H9 (cell line): ENCODE data around the gene C6orf47. TPM values are rescaled to one million over a fixed set of nuclear protein-coding genes. Genes with fewer than 3 reads are reported as not detected.

Experiments used
- DNase-seq: peaks from one replicate; pipeline ENCODE4 v3.0.0-alpha.2; 2017
- H2AFZ ChIP-seq: one replicate; pipeline ENCODE4 v1.6.1; 2013; ENCODE audit warnings: mild to moderate bottlenecking, low read length, control low read depth, moderate library complexity
- H2AK5ac ChIP-seq: 2 replicates; pipeline ENCODE4 v1.6.1; 2013; ENCODE audit warnings: low read length, control low read depth, mixed read lengths; ENCODE audit not compliant: insufficient read length
- H2BK120ac ChIP-seq: one replicate; pipeline ENCODE4 v1.6.1; 2013; ENCODE audit warnings: low read depth, mild to moderate bottlenecking, low read length, control low read depth, inconsistent platforms; ENCODE audit not compliant: poor library complexity, severe bottlenecking
- H2BK12ac ChIP-seq: 2 replicates; pipeline ENCODE4 v1.6.1; 2013; ENCODE audit warnings: low read length, control low read depth, mixed read lengths, low read depth; ENCODE audit not compliant: insufficient read length
- H2BK15ac ChIP-seq: 2 replicates; pipeline ENCODE4 v1.6.1; 2013; ENCODE audit warnings: low read depth, low read length, control low read depth
- H2BK20ac ChIP-seq: one replicate; pipeline ENCODE4 v1.6.1; 2013; ENCODE audit warnings: low read depth, mild to moderate bottlenecking, low read length, control low read depth, inconsistent platforms; ENCODE audit not compliant: poor library complexity, severe bottlenecking
- H2BK5ac ChIP-seq: 2 replicates; pipeline ENCODE4 v1.6.1; 2013; ENCODE audit warnings: low read length, control low read depth, mixed read lengths; ENCODE audit not compliant: insufficient read length
- H3K14ac ChIP-seq: 2 replicates; pipeline ENCODE4 v1.6.1; 2013; ENCODE audit warnings: low read length, control low read depth; ENCODE audit not compliant: insufficient read depth
- H3K18ac ChIP-seq: 2 replicates; pipeline ENCODE4 v1.6.1; 2013; ENCODE audit warnings: low read depth, mild to moderate bottlenecking, mixed read lengths, low read length, control low read depth; ENCODE audit not compliant: insufficient read length
- H3K23ac ChIP-seq: 2 replicates; pipeline ENCODE4 v1.6.1; 2013; ENCODE audit warnings: low read length, control low read depth, mixed read lengths, low read depth; ENCODE audit not compliant: insufficient read length
- H3K23me2 ChIP-seq: 2 replicates; pipeline ENCODE4 v1.6.1; 2013; ENCODE audit warnings: low read depth, mild to moderate bottlenecking, mixed read lengths, low read length, control low read depth; ENCODE audit not compliant: insufficient read length, poor library complexity, severe bottlenecking
- H3K27ac ChIP-seq: 2 replicates; pipeline ENCODE4 v1.5.1; 2013; ENCODE audit warnings: low read length, control low read depth, mixed read lengths, low read depth; ENCODE audit not compliant: insufficient read length
- H3K27me3 ChIP-seq: 2 replicates; pipeline ENCODE4 v1.6.1; 2013; ENCODE audit warnings: low read length, control low read depth, inconsistent platforms; ENCODE audit not compliant: insufficient read depth
- H3K4ac ChIP-seq: 2 replicates; pipeline ENCODE4 v1.6.1; 2013; ENCODE audit warnings: low read depth, mild to moderate bottlenecking, control low read depth, inconsistent platforms, low read length, moderate library complexity
- H3K4me1 ChIP-seq: 2 replicates; pipeline ENCODE4 v1.6.1; 2013; ENCODE audit warnings: low read length, control low read depth, inconsistent platforms; ENCODE audit not compliant: insufficient read depth
- H3K4me2 ChIP-seq: 2 replicates; pipeline ENCODE4 v1.6.1; 2013; ENCODE audit warnings: low read length, control low read depth, mixed read lengths; ENCODE audit not compliant: insufficient read length, insufficient read depth
- H3K56ac ChIP-seq: 2 replicates; pipeline ENCODE4 v1.6.1; 2013; ENCODE audit warnings: low read depth, mild to moderate bottlenecking, mixed read lengths, low read length, control low read depth; ENCODE audit not compliant: insufficient read length
- H3K79me1 ChIP-seq: 2 replicates; pipeline ENCODE4 v1.6.1; 2013; ENCODE audit warnings: low read depth, mild to moderate bottlenecking, moderate library complexity, low read length, control low read depth, inconsistent platforms; ENCODE audit not compliant: insufficient read depth, poor library complexity, severe bottlenecking
- H3K79me2 ChIP-seq: 2 replicates; pipeline ENCODE4 v1.6.1; 2013; ENCODE audit warnings: low read length, control low read depth, inconsistent platforms; ENCODE audit not compliant: insufficient read depth
- H3K9ac ChIP-seq: 2 replicates; pipeline ENCODE4 v1.6.1; 2013; ENCODE audit warnings: low read length, control low read depth, mixed read lengths; ENCODE audit not compliant: insufficient read length; ENCODE audit errors: extremely low read depth
- H3K9me3 ChIP-seq: one replicate; pipeline ENCODE4 v1.6.1; 2013; ENCODE audit warnings: low read depth, low read length, inconsistent platforms; ENCODE audit not compliant: control insufficient read depth
- H3T11ph ChIP-seq: one replicate; pipeline ENCODE4 v1.6.1; 2013; ENCODE audit warnings: mild to moderate bottlenecking, low read length, control low read depth, inconsistent platforms
- H4K20me1 ChIP-seq: one replicate; pipeline ENCODE4 v1.6.1; 2013; ENCODE audit not compliant: control insufficient read depth, insufficient read length, insufficient read depth
- H4K5ac ChIP-seq: 2 replicates; pipeline ENCODE4 v1.6.1; 2013; ENCODE audit warnings: low read depth, mild to moderate bottlenecking, mixed read lengths, low read length, control low read depth; ENCODE audit not compliant: insufficient read length
- H4K8ac ChIP-seq: replicated peaks from 2 replicates; pipeline ENCODE4 v1.6.1; 2013; ENCODE audit warnings: low read length, control low read depth, mixed read lengths, low read depth; ENCODE audit not compliant: insufficient read length
- H4K91ac ChIP-seq: 2 replicates; pipeline ENCODE4 v1.6.1; 2013; ENCODE audit warnings: low read depth, mild to moderate bottlenecking, moderate library complexity, mixed read lengths, low read length, control low read depth; ENCODE audit not compliant: insufficient read length
- H3K27ac Mint-ChIP-seq, 3 experiments: 2 replicates in 2 of 3; 3 replicates in 1 of 3; pipeline ENCODE4 v1.8.0; 2020 to 2021; ENCODE audit warnings: mixed read lengths in 3 of 3, mild to moderate bottlenecking in 1 of 3, moderate library complexity in 1 of 3
- H3K27me3 Mint-ChIP-seq: 2 replicates; pipeline ENCODE4 v1.8.0; 2021; ENCODE audit warnings: low read depth, mild to moderate bottlenecking, moderate library complexity, mixed read lengths
- H3K36me3 Mint-ChIP-seq, 3 experiments: 2 replicates in 2 of 3; 3 replicates in 1 of 3; pipeline ENCODE4 v1.8.0; 2020 to 2021; ENCODE audit warnings: low read depth in 3 of 3, mixed read lengths in 3 of 3; ENCODE audit not compliant: insufficient read depth in 1 of 3
- H3K4me1 Mint-ChIP-seq, 2 experiments: 2 replicates each; pipeline ENCODE4 v1.8.0; 2020; ENCODE audit warnings: mixed read lengths in 2 of 2
- H3K4me3 Mint-ChIP-seq, 2 experiments: 2 replicates in 1 of 2; 3 replicates in 1 of 2; pipeline ENCODE4 v1.8.0; 2020 to 2021; ENCODE audit warnings: mild to moderate bottlenecking in 2 of 2, mixed read lengths in 2 of 2, moderate library complexity in 1 of 2
- H3K9me3 Mint-ChIP-seq, 2 experiments: 2 replicates in 1 of 2; 3 replicates in 1 of 2; pipeline ENCODE4 v1.8.0; 2020; ENCODE audit warnings: mild to moderate bottlenecking in 2 of 2, mixed read lengths in 2 of 2, moderate library complexity in 1 of 2
- CTCF ChIP-seq: fragments of 200-600 bp; sonication (generic); conservative IDR thresholded peaks from 3 replicates; pipeline ENCODE4 v1.8.0; 2021; ENCODE audit warnings: antibody characterized with exemption, mild to moderate bottlenecking
- WGBS: extraction: QIAGEN DNeasy Blood & Tissue Kit; methylation state at CpG from one replicate; pipeline ENCODE4 v1.1.7; 2013; ENCODE audit warnings: missing lambda C conversion rate, low lambda C conversion rate, mixed read lengths; ENCODE audit not compliant: insufficient read length; ENCODE audit errors: extremely low coverage; 5-methylcytosine and 5-hydroxymethylcytosine counted together
- total RNA-seq: library from RNA; stranded (reverse); gene quantifications from 2 replicates; pipeline ENCODE4 v1.2.1, GENCODE V29; 2021

C6orf47 gene
- total RNA-seq, 1 experiment from 2014 or later = 19.0 TPM

GRCh38 chr6:31687321-31687720 is 26.7 kb upstream of the C6orf47 start:
- Histone ChIP-seq H3K14ac (no peak overlapping the region), H3K4me2 (no peak overlapping the region), H3K23ac (no peak overlapping the region), H2AK5ac (no peak overlapping the region), H2BK15ac (no peak overlapping the region), H2BK12ac (no peak overlapping the region), H3K79me2 (no peaks in the 10 kb centered on the region), H2BK20ac (no peak overlapping the region), H3T11ph (no peak overlapping the region), H2BK5ac (no peak overlapping the region), H4K20me1 (no peaks in the 10 kb centered on the region), H3K9ac (no peak overlapping the region), H3K79me1 (no peaks in the 10 kb centered on the region), H4K8ac (no peak overlapping the region), H3K27me3 (no peaks in the 10 kb centered on the region; the same call in 1 of the 2 replicates), H3K23me2 (peaks cover 9% of the 10 kb centered on the region), H3K56ac (no peak overlapping the region), H2BK120ac (no peak overlapping the region), H4K5ac (no peak overlapping the region), H3K18ac (no peak overlapping the region), H2AFZ (no peak overlapping the region), H3K4me1 (no peaks in the 10 kb centered on the region), H3K9me3 (no peaks in the 10 kb centered on the region), H3K27ac (no peak overlapping the region), H4K91ac (no peak overlapping the region), H3K4ac (no peak overlapping the region)
- 0 out of 7 replicates have a peak overlapping the region, but pooled peaks of 1 of the 3 experiments have one; percentile 23 for H3K27ac Mint-ChIP-seq
- peaks cover 13 to 19% of the 10 kb centered on the region in 2 experiments for H3K4me1 Mint-ChIP-seq
- H3K9me3 Mint-ChIP-seq = no peaks in the 10 kb centered on the region; a peak in 2 of 5 replicates
- no peak overlapping the region for H3K4me3 Mint-ChIP-seq
- no peak for DNase-seq
- H3K36me3 Mint-ChIP-seq = peaks cover 14 to 49% (median 32%) of the 10 kb centered on the region in 3 experiments
- TF ChIP-seq CTCF = no peak
- peaks cover 8% of the 10 kb centered on the region for H3K27me3 Mint-ChIP-seq
- WGBS = no CpG with 5 or more reads among the region's 8 CpGs
